OCI-LY7 (cell line): Measurements from ENCODE around the gene USO1. TPM values are rescaled to one million over a fixed set of nuclear protein-coding genes. Genes with fewer than 3 reads are reported as not detected.
A peak's percentile ranks its signal among the peaks of the same experiment; 100 is the strongest.

Source experiments
- BruUV-seq: library from RNA; stranded (reverse); fragments of 400-500 nt; replicated peaks from 2 replicates; lab custom pipeline; 2021; lab: Mats Ljungman, UMichigan
- CTCF ChIA-PET: fragments of 300-600 bp; sonication (Branson Sonifier 250); formaldehyde crosslinking; loops from one replicate; lab custom pipeline; 2022; ENCODE audit warnings: antibody characterized with exemption; ENCODE audit not compliant: unreplicated experiment; lab: Charles Lee
- POLR2A ChIA-PET: fragments of 300-600 bp; sonication (Branson Sonifier 250); formaldehyde crosslinking; loops from one replicate; lab custom pipeline; 2022; ENCODE audit warnings: antibody characterized with exemption; lab: Charles Lee
- DNase-seq: peaks from one replicate; pipeline ENCODE4 v3.0.0-alpha.2; 2015; ENCODE audit warnings: low spot score
- H2AFZ ChIP-seq: fragments of 200-600 bp; sonication (generic), shearing (Covaris generic); 2 replicates; pipeline ENCODE4 v1.6.1; 2014; ENCODE audit warnings: mild to moderate bottlenecking, antibody characterized with exemption, low read length, moderate library complexity
- H3K27ac ChIP-seq: fragments of 200-600 bp; sonication (generic); 2 replicates; pipeline ENCODE4 v1.5.1; 2014; ENCODE audit warnings: mixed run types, low read depth, mild to moderate bottlenecking, moderate library complexity, low read length, inconsistent platforms; ENCODE audit not compliant: poor library complexity, severe bottlenecking
- H3K36me3 ChIP-seq: fragments of 200-600 bp; sonication (generic); 2 replicates; pipeline ENCODE4 v1.6.1; 2014; ENCODE audit warnings: mild to moderate bottlenecking, antibody characterized with exemption, low read length, moderate library complexity, mixed read lengths; ENCODE audit not compliant: insufficient read depth
- H3K4me1 ChIP-seq: fragments of 200-600 bp; sonication (generic); 2 replicates; pipeline ENCODE4 v1.5.1; 2014; ENCODE audit warnings: mild to moderate bottlenecking, low read length; ENCODE audit not compliant: insufficient read depth, poor library complexity, severe bottlenecking
- H3K4me2 ChIP-seq: fragments of 200-600 bp; sonication (generic); 2 replicates; pipeline ENCODE4 v1.6.1; 2014; ENCODE audit warnings: mild to moderate bottlenecking, low read length
- H3K4me3 ChIP-seq: fragments of 200-600 bp; sonication (generic); 2 replicates; pipeline ENCODE4 v1.5.1; 2014; ENCODE audit warnings: mild to moderate bottlenecking, low read depth, low read length; ENCODE audit not compliant: poor library complexity, severe bottlenecking
- H3K79me2 ChIP-seq: fragments of 200-600 bp; sonication (generic); 2 replicates; pipeline ENCODE4 v1.6.1; 2016; ENCODE audit warnings: low read depth, mild to moderate bottlenecking, low read length, moderate library complexity, mixed read lengths; ENCODE audit not compliant: insufficient read depth
- H3K9me2 ChIP-seq: fragments of 200-600 bp; sonication (generic); 2 replicates; pipeline ENCODE4 v1.6.1; 2016; ENCODE audit warnings: mild to moderate bottlenecking, low read length, mixed read lengths; ENCODE audit not compliant: insufficient read depth
- H3K9me3 ChIP-seq: fragments of 200-600 bp; sonication (generic); 2 replicates; pipeline ENCODE4 v1.6.1; 2014; ENCODE audit warnings: mild to moderate bottlenecking, mixed run types, low read length, mixed read lengths
- H4K20me1 ChIP-seq: fragments of 200-600 bp; sonication (generic); 2 replicates; pipeline ENCODE4 v1.6.1; 2014; ENCODE audit warnings: mild to moderate bottlenecking, antibody characterized with exemption, low read length, moderate library complexity, mixed read lengths; ENCODE audit not compliant: insufficient read depth
- EZH2phosphoT487 ChIP-seq: fragments of 200-600 bp; sonication (generic); IDR thresholded peaks from 2 replicates; pipeline ENCODE4 v1.6.1; 2018; ENCODE audit warnings: low read depth, borderline replicate concordance, mild to moderate bottlenecking, mixed run types, antibody characterized with exemption, low read length, moderate library complexity, mixed read lengths
- intact Hi-C: fragments of 100-400 bp; cut with micrococcal nuclease; formaldehyde crosslinking; loops from one replicate; pipeline ENCODE4 v1.10.0; 2022; ENCODE audit not compliant: unreplicated experiment
- total RNA-seq, 2 experiments: library from RNA; depleted of rRNA in 1 of 2; stranded (reverse); fragments of >200 nt in 1 of 2; shearing (Covaris generic) in 1 of 2; gene quantifications; 2 replicates each; pipeline ENCODE4 v1.2.3, GENCODE V29; 2014 to 2022
- TF ChIP-seq, protein P1 (sequence below): fragments of 200-600 bp; sonication (generic); conservative IDR thresholded peaks from 2 replicates; pipeline ENCODE4 v1.5.1; 2014; ENCODE audit warnings: mild to moderate bottlenecking, antibody characterized with exemption, low read length, moderate library complexity, mixed read lengths

Gene USO1
- total RNA-seq, 2 experiments from 2014 or later = 38.0 to 54.6 TPM

DNA sequence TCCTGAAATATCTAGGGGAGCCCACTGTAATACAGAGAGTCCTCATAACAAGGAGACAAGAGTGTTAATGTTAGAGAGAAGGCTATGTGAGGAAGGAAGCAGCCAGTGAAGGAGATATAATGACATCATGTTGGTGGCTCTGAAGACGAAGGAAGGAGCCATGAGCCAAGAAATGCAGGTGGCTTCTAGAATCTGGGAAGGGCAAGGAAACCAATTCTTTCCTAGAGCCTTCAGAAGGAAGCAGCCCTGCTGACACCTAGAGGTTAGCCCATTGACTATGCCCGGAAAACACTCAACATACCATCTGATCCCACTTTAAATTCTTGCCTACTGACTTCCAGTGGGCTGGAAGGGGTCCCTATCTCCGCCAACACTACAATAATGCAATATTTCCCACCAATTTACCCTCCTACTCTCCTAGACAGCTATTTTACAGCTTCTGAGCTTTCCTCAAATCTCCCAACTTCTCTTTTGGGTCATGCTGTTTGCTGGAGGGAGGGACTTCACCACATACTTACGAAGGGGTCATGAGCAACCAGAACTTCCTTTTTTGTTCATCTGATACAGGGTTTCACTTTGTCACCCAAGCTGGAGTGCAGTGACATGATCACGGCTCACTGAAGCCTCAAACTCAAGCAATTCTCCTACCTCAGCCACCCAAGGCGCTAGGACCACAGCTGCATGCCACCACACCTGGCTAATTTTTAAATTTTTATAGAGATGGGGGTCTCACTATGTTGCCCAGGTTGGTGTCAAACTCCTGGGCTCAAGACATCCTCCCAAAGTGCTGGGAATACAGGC is 26.0 kb upstream of the USO1 start:
- no peaks in the 10 kb centered on the region; the same call in 1 of the 2 replicates for H3K36me3 ChIP-seq
- H3K4me3 ChIP-seq = no peak overlapping the region
- H3K4me1 ChIP-seq = peaks cover 13% of the 10 kb centered on the region
- no peak overlapping the region for H3K27ac ChIP-seq
- intact Hi-C loops = no loop called here
- H3K4me2 ChIP-seq = peak overlapping the region; percentile 37; the same call in 1 of the 2 replicates
- peak; percentile 53 for DNase-seq
- no TSS peak for BruUV-seq
- POLR2A ChIA-PET = interaction anchor here (0.7 to 1.0 kb wide), 2 partner anchors 15 to 50 kb away, joined by 3 to 4 read pairs; no protein-coding TSS in a partner anchor
- no peaks in the 10 kb centered on the region for H3K9me3 ChIP-seq
- H4K20me1 ChIP-seq = no peaks in the 10 kb centered on the region
- no peaks in the 10 kb centered on the region for H3K9me2 ChIP-seq
- CTCF ChIA-PET = no interaction called here
- no peaks in the 10 kb centered on the region for H3K79me2 ChIP-seq
- TF ChIP-seq, protein P1, sequence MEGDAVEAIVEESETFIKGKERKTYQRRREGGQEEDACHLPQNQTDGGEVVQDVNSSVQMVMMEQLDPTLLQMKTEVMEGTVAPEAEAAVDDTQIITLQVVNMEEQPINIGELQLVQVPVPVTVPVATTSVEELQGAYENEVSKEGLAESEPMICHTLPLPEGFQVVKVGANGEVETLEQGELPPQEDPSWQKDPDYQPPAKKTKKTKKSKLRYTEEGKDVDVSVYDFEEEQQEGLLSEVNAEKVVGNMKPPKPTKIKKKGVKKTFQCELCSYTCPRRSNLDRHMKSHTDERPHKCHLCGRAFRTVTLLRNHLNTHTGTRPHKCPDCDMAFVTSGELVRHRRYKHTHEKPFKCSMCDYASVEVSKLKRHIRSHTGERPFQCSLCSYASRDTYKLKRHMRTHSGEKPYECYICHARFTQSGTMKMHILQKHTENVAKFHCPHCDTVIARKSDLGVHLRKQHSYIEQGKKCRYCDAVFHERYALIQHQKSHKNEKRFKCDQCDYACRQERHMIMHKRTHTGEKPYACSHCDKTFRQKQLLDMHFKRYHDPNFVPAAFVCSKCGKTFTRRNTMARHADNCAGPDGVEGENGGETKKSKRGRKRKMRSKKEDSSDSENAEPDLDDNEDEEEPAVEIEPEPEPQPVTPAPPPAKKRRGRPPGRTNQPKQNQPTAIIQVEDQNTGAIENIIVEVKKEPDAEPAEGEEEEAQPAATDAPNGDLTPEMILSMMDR = no peak
- TF ChIP-seq EZH2phosphoT487 = no peak
- H2AFZ ChIP-seq = peak overlapping the region; percentile 73

DNA sequence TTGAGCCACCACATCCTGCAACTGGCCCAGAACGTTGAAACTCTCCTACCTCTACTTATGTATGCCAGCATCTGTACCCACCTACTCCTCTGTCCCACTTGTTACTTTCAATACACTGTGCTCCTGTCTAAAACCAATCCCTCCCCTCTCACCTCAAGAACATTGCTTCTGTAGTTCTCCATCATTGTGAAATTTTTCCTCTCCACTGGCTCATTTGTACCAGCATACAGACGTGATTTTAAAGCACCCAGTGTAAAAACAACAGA is 25.5 kb upstream of the USO1 start:
- BruUV-seq = no TSS peak
- H3K4me1 ChIP-seq = peaks cover 13% of the 10 kb centered on the region
- no peaks in the 10 kb centered on the region for H3K9me2 ChIP-seq
- CTCF ChIA-PET = no interaction called here
- no peaks in the 10 kb centered on the region for H3K9me3 ChIP-seq
- no peak overlapping the region for H3K27ac ChIP-seq
- no peak overlapping the region; the same call in 1 of the 2 replicates for H2AFZ ChIP-seq
- intact Hi-C loops = no loop called here
- TF ChIP-seq, protein P1 = no peak
- TF ChIP-seq EZH2phosphoT487 = no peak
- no peak for DNase-seq
- H3K36me3 ChIP-seq = no peaks in the 10 kb centered on the region; the same call in 1 of the 2 replicates
- H3K4me2 ChIP-seq = no peak overlapping the region
- H3K4me3 ChIP-seq = no peak overlapping the region
- no peaks in the 10 kb centered on the region for H3K79me2 ChIP-seq
- no peaks in the 10 kb centered on the region for H4K20me1 ChIP-seq
- POLR2A ChIA-PET = interaction anchor here (0.7 to 1.0 kb wide), 2 partner anchors 15 to 49 kb away, joined by 3 to 4 read pairs; no protein-coding TSS in a partner anchor

DNA sequence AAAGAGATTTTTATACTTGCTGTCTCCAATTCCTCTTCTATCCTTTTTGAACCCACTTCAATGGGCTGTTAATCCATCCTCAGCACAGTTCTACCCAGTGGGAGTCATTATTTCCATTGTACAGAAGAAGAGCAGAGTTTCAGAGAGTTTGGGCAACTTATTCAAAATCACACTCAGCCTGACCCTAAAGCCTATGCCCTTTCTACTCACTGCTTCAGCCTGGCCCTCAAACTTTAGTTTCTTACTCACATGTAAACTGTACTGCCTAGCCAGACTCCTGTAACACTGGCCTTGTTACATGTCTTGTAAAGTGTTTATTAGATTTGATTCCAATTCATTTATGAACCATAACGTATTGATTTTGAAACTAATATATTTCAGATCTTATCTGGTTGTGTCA is 25.1 kb upstream of the USO1 start:
- H3K36me3 ChIP-seq = no peaks in the 10 kb centered on the region
- POLR2A ChIA-PET = interaction anchor here (1.0 kb wide), 1 partner anchor 49 kb away, joined by 4 read pairs; no protein-coding TSS in a partner anchor
- intact Hi-C loops = no loop called here
- H3K9me3 ChIP-seq = no peaks in the 10 kb centered on the region
- no peaks in the 10 kb centered on the region for H3K9me2 ChIP-seq
- TF ChIP-seq, protein P1 = no peak
- TF ChIP-seq EZH2phosphoT487 = no peak
- no peak overlapping the region for H3K4me2 ChIP-seq
- H3K4me3 ChIP-seq = no peak overlapping the region
- peaks cover 13% of the 10 kb centered on the region for H3K4me1 ChIP-seq
- H3K79me2 ChIP-seq = no peaks in the 10 kb centered on the region
- CTCF ChIA-PET = no interaction called here
- no TSS peak for BruUV-seq
- H3K27ac ChIP-seq = no peak overlapping the region
- DNase-seq = no peak
- H2AFZ ChIP-seq = no peak overlapping the region
- H4K20me1 ChIP-seq = no peaks in the 10 kb centered on the region
